ENCODE data around the gene PRR35.

PRR35 gene

DNA sequence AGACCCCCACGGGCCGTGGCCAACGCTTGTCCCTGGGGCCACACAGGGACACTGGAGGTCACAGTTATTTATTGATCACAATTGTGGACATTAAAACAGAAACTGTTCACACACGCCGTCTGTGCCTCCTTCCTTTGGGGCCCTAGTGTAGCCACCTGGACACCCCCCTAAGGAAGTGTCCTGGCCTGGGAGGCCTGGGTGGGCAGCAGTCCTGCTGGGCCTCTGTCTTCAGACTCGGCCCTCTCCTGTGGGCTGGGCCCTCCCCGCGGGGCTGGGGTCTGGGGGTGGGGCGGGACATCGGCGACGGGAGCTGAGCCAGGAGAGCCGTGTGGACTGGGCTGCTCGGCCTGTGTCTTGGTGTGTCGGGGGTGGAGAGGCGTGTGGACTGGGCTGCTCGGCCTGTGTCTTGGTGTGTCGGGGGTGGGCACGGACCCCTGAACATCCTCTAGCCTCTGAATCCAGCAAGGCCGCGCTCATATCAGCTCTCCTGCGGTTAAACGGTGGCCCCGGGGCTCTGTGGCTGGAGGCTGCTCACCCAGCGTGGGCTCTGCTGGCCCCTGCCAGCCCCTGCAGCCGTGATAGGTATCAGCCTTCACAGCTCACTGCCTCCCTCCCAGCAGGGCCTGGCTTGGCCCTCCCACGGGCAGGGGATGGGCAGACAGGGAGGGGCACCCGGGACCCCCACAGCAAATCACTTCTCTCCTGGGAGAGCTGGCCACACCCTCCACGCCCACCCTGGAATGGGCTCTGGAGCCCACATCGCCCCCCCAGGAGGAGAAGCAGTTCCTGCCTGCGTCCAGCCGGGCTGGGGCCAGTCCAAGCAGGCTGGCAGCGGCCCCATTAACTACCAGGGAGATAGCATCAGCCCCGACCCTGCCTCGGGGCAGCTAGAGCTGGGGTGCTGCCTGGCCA lies 5.5 kb downstream of the PRR35 start:
- no peak for DNase-seq

DNA sequence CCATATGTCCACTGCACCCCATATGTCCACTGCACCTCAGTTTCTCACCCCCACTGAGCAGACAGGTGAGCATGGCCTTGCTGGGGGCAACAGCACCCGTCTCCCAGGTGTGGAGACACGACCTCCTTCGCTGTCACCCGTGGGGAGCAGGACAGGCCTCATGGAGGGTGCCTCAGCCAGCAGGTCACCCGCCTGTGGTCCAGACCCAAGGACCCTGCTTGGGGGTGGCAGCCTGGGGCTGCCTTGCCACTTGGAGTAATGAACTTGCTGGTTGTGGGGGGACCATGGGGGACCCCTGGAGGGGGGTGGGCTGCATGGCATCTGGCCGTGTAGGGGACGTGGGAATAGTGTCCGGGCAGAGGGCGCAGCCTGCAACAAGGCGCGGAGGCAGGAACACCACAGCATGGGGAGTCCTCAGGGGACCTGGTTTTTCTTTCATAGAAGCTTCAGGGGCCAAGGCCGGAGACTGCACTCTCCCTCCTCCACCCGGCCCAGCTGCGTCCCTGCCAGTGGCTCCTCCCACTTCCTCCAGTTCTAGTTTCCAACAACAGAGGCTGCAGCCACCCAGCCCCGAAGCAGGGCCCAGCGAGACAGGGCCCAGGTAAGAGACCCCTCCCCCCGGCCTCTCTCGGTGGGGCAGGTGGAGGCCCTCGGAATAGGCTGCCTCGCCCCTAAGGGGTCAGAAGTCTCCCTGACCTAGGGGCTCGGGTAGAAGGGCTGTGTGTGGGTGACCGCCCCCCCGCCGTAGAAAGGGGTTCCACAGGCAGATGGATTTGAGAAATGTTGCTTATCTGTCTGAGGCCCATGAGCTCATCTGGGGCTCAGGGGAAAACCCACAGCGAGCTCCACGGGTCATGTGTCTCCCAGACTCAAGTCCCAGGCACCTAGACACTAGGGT lies 6.5 kb downstream of the PRR35 start, which contains the start of gene NHLRC4:
Gene NHLRC4, plus strand, starts transcription at position 531 of the 898 bp plus-strand sequence. CDS start 1,043 bp downstream, outside the sequence.
- peak; percentile 22 for DNase-seq

DNA sequence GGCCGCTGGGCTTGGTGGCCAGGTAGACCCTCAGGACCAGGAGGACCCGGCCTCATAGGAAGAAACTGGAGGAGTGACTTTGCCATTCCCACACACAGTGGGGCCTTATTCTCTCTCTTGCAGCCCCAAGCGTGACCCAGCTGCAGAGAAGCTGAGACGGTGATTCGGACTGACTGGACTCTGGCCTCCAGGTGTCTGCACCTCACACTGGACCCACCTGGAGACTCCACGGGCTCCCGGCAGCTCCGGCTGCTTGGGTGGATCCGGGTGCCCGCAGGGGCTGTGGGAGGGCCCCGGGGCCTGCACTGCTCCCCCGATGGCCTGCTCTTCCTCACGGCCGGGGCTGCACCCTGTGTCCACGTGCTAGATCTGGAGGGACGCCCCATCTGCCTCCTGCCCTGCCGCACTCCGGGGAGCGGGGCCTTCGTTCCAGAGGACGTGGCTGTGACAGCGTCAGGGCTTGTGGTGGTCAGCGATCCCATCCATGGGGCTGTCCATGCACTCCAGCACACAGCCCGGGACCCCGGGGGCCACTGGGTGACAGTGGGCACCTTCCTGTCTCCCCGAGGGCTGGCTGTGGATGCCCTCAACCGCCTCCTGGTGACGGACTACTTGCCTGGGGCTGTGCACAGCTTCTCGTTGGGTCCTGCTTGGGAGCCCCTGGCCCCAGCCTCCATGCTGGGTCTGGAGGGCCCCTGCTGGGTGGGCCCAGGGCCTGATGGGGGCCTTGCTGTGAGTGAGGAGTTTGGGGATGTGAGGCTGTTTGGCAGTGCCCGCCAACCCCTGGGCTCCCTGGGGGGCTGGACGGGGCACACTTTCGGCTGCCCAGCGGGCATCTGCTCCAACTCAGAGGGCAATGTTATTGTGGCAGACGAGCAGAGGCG lies 7.4 kb downstream of the PRR35 start:
- no peak for DNase-seq

DNA sequence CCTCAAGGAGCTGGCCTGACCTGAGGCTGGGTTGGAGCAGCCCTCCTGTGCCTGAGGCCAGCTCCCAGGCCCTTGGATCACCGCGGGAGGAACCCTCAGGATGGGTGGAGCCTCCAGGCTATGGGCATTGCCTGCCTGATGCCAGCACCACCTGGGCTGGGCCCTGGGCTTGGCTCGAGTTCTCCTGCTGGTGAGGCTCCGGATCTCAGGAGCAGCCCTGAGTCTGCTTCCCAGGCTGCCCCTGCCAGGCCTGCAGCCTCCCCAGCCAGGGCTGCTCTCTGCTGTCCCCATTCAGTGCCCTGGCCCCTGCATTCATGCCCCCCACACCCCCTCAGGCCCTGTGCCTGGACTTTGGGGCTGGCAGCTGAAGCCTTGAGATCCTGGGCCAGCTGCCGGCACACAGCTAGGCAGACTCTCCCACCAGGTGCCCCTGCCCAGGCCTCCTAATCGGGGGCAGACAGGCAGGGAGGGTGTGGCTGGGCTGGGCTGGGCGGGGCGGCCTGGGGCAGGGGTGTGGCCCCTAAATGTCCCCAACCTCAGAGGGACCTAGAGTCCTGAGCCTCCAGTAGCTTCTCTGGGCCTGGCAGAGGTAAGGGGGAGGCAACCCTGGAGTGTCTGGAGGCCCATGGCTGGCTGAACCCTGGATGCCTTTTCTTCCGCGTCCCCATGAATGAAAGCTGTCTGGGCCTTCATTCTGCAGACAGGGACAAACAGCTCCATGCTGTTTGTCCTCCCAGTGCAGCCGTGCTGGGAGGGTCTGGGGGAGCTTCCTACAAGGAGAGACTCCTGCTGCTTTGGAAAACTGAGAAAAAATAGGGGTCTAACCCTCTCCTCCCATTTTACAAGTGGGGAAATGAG lies 8.4 kb downstream of the PRR35 start:
- no peak for DNase-seq

DNA sequence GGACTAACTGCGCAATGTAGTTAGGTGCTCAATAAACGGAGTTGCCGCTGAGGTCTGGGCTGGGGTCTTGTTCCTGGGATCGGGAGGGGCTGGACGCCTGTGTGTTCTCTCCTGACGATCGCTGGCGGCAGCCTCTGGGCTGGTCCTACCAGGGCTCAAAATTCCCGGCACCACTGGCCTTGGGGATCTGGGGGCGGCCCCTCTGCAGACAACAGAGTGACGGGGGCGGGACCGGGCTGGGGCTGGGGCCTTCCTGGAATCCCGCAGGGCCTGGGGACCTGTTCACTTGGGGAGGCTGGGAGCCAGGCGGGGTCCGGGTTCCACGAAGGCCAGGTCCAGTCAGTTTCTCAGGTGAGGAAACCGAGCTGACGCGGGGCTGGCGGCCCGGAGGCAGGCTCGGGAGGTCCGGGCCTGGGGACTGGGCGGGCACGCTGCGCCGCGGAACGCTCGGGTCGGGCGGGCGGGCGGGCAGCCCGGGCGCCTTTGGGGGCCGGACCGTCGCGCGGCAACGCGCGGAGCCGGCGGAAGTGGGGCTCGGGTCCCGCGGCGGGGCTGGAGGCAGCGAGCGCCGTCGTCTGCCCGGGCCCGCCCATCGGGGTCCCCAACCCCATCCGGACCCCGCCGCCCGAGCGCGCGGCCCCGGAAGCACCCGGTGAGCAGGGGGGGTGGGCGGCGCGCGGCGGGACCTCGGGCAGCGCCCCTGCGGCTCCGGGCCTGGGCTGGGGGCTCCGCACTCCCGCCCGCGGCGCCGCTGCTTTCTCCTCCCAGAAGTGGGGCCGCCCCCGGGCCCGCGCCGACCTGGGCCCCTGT lies 9.5 kb downstream of the PRR35 start, which contains the start of gene PIGQ:
Gene PIGQ, plus strand, starts transcription at position 524 of the 810 bp plus-strand sequence. CDS start 4,107 bp downstream, outside the sequence.
- peak; percentile 59 for DNase-seq

DNA sequence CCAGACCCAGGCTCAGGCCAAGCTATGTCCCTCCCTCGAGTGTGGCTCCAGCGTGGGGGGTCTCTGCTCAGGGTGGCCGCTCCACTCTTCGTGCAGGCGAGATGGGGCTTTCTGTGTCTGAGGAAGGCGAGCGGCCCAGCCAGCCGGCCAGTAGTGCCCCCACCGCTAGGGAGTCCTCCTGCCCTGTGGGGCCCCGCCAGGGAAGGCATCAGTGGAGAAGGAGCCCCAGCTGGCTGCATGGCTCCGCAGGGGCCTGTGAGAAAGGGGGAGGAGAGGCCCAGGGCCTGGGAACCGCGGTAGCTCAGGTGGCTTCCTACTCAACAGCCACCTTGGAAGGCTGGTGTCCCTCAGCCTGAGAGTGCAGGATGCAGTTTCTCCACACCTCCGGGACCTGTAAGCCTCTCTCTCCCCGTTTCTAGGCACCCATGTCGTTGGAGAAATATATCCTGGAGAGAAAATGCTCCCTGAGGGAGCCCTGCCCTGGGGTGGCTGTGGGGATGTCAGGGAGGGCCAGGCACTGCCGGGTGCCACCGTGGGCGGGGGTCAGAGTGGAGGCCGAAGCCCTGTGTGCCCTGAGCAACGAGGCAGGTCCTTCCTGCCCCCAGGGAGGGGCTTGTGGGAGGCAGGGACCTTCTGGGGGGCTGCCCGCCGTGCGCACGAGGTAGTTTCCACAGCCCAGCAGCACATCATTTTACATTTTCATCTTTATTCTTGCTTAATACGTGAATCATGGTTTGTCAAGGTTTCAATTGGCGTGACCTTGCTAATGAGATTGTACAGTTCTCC lies 12.9 kb downstream of the PRR35 start:
- no peak for DNase-seq

DNA sequence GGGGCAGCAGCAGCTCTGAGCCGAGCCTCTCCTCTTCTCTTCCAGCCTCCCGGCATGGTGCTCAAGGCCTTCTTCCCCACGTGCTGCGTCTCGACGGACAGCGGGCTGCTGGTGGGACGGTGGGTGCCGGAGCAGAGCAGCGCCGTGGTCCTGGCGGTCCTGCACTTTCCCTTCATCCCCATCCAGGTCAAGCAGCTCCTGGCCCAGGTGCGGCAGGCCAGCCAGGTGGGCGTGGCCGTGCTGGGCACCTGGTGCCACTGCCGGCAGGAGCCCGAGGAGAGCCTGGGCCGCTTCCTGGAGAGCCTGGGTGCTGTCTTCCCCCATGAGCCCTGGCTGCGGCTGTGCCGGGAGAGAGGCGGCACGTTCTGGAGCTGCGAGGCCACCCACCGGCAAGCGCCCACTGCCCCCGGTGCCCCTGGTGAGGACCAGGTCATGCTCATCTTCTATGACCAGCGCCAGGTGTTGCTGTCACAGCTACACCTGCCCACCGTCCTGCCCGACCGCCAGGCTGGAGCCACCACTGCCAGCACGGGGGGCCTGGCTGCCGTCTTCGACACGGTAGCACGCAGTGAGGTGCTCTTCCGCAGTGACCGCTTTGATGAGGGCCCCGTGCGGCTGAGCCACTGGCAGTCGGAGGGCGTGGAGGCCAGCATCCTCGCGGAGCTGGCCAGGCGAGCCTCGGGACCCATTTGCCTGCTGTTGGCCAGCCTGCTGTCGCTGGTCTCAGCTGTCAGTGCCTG lies 14.0 kb downstream of the PRR35 start:
- no peak for DNase-seq

DNA sequence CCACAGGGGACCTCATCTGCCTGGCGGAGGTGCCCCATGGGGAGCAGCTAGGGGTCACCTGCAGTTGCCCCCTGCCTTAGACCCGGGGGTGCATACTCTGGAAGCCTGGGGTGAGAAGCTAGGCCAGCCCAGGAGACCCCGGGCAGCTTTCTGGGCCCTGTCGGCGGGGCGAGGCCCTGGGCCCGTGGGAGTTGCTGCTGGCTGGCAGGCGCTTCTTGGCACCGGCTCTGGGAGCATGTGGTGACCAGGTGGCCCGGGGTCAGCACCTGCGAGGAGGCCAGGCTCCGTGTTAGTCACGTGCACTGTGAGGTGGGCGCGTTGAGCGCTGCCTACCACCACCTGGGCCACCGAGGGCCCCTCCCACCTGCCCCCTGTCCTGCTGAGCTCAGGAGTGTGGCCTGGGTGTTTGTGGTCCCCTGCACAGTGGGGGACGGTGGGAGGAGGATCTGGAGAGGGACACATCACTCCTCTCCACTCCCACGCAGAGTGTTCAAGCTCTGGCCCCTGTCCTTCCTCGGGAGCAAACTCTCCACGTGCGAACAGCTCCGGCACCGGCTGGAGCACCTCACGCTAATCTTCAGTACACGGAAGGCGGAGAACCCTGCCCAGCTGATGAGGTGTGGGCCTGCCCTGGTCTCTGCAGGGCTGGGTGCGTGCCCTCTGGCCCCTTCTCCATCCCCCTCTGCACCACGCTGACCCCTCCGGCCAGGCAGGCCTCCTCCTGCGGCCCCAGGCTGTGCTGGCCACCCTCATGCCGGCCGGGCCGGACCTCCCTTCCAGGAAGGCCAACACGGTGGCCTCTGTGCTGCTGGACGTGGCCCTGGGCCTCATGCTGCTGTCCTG lies 15.4 kb downstream of the PRR35 start:
- DNase-seq: no peak

DNA sequence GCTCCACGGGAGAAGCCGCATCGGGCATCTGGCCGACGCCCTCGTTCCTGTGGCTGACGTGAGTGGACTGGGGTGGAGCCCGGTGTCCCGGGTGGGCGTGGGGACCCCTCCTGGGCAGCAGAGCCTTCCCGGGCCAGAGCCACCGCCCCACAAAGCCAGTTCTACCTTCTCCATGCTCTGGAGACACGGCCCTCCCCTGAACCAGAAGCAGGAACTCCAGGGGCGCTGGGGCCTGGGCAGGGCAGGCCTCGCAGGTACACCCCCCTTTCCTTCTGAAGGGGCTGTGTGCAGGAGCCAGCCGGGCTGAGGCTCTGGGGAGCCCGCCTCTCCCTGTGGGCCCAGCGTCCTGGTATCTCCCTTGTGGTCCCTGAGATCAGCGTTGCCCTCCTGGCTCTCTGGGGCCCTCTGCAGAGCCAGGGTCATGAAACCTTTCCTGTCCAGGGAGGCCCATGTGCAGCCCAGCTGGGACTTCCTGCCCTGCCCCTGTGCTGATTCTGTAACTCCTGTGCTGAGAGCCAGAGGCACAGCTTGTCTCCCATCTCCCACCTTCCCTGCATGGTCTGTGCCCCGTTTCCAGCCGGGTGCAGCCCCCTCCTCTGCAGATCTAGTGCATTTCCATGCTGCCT lies 16.1 kb downstream of the PRR35 start:
- DNase-seq: no peak

DNA sequence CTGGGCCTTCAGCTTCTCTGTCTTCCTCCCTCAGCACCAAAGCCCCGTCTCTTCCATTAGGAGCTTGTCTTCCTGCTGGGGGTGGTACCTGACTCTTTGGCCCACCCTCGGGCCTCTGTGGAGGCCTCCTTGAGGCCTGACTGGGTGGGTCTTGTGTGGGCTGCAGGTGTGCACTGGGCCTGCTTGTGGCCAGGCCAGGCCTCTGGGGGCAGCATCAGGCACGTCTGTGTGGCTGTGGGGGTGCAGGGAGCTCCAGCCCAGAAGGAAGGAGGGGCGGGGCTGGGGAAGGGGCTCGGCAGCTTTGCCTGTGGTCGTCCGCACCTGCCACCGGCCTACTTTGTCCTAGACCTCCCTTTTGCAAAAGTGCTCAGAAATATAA lies 16.6 kb downstream of the PRR35 start:
- DNase-seq: no peak

DNA sequence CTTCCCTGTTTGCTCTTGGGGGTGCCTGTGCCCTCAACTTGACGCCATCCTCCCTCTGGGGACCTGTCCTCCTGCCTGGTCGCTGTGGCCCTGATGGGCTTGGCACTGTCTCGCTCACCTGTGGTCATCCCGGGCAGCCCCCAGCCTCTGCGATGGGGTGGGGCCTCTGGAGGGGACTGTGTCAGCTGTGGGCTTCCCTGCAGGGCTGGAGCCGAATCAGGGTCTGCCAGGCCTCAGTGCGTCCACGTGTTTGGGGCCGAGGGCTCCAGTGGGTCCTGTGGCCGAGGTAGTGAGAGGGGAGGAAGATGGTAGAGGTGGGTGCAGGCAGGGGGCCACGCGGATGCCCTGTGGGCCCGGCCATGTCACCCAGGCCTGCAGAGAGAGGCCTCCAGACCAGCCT lies 17.6 kb downstream of the PRR35 start:
- DNase-seq: no peak

DNA sequence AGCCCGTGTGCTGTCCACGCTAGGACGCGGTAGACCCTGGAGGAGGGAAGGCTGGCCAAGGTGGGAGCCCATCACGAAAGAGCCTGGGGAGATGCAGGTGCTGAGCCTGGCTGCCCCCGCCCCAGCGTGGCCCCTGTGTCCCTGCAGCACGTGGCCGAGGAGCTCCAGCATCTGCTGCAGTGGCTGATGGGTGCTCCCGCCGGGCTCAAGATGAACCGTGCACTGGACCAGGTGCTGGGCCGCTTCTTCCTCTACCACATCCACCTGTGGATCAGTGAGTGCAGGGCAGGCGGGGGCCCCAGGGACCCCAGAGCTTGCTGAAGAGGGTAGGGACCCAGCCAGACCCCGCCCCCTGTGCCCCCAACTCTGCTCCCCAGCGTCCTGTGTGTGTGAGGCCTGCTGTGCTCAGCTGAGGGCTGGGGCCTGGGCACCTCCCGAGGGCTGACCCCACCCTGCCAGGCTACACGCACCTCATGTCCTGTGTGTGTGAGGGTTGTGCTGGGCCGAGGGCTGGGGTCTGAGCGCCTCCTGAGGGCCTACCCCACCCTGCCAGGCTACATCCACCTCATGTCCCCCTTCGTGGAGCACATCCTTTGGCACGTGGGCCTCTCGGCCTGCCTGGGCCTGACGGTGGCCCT lies 18.2 kb downstream of the PRR35 start:
- no peak for DNase-seq

DNA sequence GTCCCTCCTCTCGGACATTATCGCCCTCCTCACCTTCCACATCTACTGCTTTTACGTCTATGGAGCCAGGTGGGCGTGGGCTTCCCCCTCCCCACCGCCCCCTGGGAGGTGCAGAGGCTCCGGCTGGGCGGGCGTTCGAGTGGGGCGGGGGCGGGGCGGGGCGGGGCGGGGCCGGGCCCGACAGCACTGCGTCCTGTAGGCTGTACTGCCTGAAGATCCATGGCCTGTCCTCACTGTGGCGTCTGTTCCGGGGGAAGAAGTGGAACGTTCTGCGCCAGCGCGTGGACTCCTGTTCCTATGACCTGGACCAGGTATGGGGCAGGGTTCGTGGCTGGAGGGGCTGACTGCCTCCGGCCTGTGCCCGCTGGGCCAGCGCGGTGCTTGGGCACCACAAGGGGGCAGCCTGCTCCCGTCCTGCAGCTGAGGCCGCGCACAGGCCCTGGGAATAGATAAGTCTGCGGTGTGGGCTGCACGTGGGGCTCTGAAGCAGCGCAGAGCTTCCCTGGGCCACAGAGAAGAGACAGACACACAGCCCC lies 18.7 kb downstream of the PRR35 start:
- peak; percentile 55 for DNase-seq

DNA sequence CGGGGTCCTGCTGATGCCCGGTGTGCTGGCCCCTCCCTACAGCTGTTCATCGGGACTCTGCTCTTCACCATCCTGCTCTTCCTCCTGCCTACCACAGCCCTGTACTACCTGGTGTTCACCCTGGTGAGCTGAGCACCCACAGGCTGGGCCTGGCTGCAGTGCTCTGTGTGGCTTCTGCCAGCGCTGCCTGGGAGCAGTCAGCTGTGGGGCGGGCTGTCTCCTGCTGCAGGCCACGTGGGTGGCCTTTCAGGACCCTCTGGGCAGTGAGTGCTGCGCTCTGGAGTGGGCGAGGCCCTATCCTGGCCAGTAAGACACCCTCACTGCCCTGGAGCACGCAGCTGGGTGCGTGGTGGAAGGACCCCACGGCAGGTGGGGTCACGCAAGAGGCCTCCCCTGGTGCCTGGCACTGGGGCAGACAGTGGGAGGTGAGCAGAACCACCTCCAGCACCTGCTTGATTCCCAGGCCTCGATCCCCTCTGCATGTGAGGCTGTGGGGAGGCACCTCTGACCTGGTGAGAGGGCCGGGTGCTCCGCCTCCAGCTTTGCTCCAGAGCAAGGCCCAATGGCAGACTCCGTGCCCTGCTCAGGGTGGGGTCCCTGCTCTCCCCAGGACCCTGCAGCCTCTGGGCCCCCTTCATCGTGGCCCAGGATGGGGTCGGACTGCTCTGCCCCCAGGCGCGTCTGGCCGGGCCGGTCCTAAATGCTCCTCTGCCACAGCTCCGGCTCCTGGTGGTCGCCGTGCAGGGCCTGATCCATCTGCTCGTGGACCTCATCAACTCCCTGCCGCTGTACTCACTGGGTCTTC lies 20.1 kb downstream of the PRR35 start:
- DNase-seq: no peak

DNA sequence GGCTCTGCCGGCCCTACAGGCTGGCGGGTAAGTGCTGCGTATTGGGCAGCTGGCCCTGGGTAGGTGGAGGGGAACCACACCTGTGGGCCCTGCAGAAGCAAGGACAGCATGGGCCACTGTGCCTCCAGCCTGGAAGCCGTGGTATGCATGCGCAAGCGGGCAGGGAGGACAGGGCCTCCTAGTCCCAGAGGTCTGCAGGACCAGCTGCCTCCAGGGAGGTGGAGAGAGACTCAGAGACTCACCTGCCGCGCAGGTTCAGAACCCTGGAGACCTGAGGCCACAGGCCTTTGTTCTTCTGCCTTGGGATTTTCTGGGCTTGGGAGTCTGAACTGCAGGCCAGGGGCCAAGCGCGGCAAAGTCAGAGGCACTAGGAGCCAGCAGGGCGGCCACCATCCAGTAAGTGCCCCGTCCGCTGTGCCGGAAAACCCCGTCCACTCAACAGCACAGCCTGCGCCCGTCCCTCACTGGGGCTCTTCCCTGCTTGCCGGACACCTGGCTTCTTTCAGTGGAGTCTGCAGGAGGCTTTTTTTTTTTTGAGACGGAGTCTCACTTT lies 20.8 kb downstream of the PRR35 start:
- no peak for DNase-seq

DNA sequence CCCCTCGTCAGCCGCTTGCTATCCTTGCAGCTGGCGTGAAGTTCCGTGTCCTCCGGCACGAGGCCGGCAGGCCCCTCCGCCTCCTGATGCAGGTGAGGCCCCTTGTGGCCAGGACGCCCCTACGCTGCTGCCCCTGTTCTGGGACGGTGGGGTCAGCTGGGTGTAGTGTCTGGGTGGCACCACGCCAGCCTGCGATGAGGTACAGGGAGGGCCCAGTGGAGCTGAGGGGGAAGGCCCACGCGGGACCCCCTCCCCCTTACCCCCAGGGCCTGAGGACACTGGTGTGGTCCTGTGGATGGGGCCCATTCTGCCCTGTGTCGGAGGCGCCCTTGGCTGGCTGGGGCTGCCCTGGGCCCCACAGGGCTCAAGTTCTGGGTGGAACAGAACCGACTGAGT lies 22.0 kb downstream of the PRR35 start:
- no peak for DNase-seq
